ENCODE results near the gene TSBP1. TPM values are rescaled to one million over a fixed set of nuclear protein-coding genes. Genes with fewer than 3 reads are reported as not detected.

The TSBP1 gene
- polyA plus RNA-seq, 1 donor from 2014 or later: not detected

- Histone ChIP-seq H3K4me2 (ENCODE audit: low read length) (no peak overlapping the region), H3K36me3 (ENCODE audit: insufficient read depth, low read length) (no peaks in the 10 kb centered on the region), H3K4me3 (ENCODE audit: low read length) (no peak overlapping the region), H3K9ac (ENCODE audit: low read length) (no peak overlapping the region), H3K27ac (ENCODE audit: low read length) (no peak overlapping the region), H3F3A (ENCODE audit: insufficient read depth, low read length, poor library complexity, severe bottlenecking) (no peaks in the 10 kb centered on the region), H3K27me3 (ENCODE audit: insufficient read depth, low read depth, low read length) (no peaks in the 10 kb centered on the region), H4K20me1 (ENCODE audit: insufficient read depth) (no peaks in the 10 kb centered on the region), H3K79me2 (replicated peaks; ENCODE audit: insufficient read depth, low read length) (no peaks in the 10 kb centered on the region), H2AFZ (ENCODE audit: low read depth, low read length) (no peak overlapping the region), H3K9me2 (ENCODE audit: insufficient read depth, low read length) (no peaks in the 10 kb centered on the region), H3K9me3 (ENCODE audit: low read length) (no peaks in the 10 kb centered on the region)
- TF ChIP-seq EP300 (conservative IDR thresholded peaks at IDR 0.05; ENCODE audit: poor library complexity, severe bottlenecking) (no peak), CTCF (IDR thresholded peaks at IDR 0.05; ENCODE audit: poor library complexity, severe bottlenecking) (no peak), EZH2 (IDR thresholded peaks at IDR 0.05; ENCODE audit: borderline replicate concordance, insufficient read depth, low read length, poor library complexity, severe bottlenecking) (no peak), POLR2AphosphoS5 (IDR thresholded peaks at IDR 0.05) (no peak), REST (IDR thresholded peaks at IDR 0.05; ENCODE audit: borderline replicate concordance) (no peak), TAF1 (IDR thresholded peaks at IDR 0.05; ENCODE audit: low read depth) (no peak), SMC3 (conservative IDR thresholded peaks at IDR 0.05; ENCODE audit: poor library complexity) (no peak), MXI1 (conservative IDR thresholded peaks at IDR 0.05; ENCODE audit: poor library complexity, severe bottlenecking) (no peak), RAD21 (conservative IDR thresholded peaks at IDR 0.05) (no peak)
Observed at GRCh38 chr6:32355018-32355417, 16.7 kb downstream of the TSBP1 start.

GRCh38 chr6:32353348-32353747 is 18.4 kb downstream of the TSBP1 start:
- no peak overlapping the region for H3K9ac ChIP-seq (ENCODE audit: low read length)
- H3K27ac ChIP-seq (ENCODE audit: low read length): no peak overlapping the region
- no peaks in the 10 kb centered on the region for H3K36me3 ChIP-seq (ENCODE audit: insufficient read depth, low read length)
- no peaks in the 10 kb centered on the region for H3K79me2 ChIP-seq (replicated peaks; ENCODE audit: insufficient read depth, low read length)
- H3K4me3 ChIP-seq (ENCODE audit: low read length): no peak overlapping the region
- H3K4me2 ChIP-seq (ENCODE audit: low read length): no peak overlapping the region
- H3K27me3 ChIP-seq (ENCODE audit: insufficient read depth, low read depth, low read length): no peaks in the 10 kb centered on the region
- TF ChIP-seq CTCF (IDR thresholded peaks at IDR 0.05; ENCODE audit: poor library complexity, severe bottlenecking): no peak
- no peaks in the 10 kb centered on the region for H3K9me2 ChIP-seq (ENCODE audit: insufficient read depth, low read length)
- no peaks in the 10 kb centered on the region for H3K9me3 ChIP-seq (ENCODE audit: low read length)
- no peaks in the 10 kb centered on the region for H3F3A ChIP-seq (ENCODE audit: insufficient read depth, low read length, poor library complexity, severe bottlenecking)
- no peak overlapping the region for H2AFZ ChIP-seq (ENCODE audit: low read depth, low read length)
- no peaks in the 10 kb centered on the region for H4K20me1 ChIP-seq (ENCODE audit: insufficient read depth)
